ENCODE data around the gene ALCAM.

Gene ALCAM

DNA sequence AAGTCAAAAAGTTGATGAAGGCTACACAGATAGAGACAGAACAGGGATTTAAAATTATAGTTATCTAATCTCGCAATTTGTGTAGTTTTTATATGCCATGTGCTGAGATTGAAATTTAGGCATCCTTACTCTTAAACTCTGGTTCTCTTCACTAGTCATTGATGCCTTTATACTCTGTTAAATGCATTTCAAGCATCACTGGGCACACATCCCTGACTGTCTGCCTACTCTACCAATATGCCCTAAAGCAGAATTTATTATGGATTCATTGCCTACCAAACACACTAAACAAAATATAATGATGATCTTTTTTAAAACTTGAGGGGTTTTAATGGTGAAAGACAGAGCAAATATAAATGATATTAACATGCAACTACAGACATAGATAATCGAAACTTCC, 10.3 kb upstream of the ALCAM start:
- no peak for DNase-seq (ENCODE audit: low spot score)

DNA sequence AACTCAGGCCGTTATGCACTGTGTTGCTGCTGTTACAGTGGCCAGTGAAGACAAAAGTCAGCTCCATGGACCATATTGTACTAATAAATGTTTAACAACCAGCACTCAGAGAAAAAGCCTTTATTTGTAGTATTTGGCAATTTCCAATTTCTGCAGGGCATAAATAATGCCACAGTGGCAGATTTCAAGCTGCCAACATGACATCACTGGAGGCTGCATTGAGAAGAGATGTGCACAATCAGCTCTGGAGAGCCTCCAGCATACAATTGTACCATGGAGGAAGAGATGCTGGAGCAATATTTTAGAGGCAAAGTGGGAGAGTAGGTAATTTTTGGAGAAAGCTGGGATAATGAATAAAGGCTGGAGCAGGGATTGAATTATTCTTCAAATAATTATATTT, 9.7 kb upstream of the ALCAM start:
- DNase-seq (ENCODE audit: low spot score): no peak

DNA sequence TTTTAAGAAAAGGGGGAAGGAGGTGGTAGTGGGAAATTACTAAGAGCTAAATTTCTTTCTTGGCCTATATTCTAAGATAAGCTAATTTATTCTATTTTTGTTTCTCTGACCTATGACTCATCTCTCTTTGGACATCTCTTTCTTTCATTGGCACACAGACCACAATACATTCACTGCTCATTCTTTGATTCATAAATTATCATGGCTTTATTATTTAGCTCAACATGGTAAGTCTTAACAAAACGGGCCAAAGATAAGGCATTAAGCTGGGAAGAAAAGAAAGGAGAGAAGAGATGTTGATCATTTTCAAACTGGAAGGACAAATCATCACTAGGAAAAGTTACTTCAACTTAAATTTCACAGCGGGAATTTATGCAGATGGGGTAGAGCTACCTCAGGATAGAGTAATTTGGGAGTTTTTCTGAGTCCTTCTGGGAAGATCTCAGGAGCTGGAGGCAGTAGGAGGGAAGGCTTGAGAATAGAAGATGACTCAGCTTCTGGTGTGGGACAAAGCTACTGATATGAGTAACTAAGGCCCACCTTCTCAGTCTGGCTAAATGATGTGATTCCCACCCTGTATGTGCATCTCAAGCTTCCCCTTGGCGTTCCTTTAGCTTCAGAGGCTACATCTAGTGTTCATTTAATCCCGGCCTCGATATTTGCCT, 7.5 kb upstream of the ALCAM start:
- no peak for DNase-seq (ENCODE audit: low spot score)

DNA sequence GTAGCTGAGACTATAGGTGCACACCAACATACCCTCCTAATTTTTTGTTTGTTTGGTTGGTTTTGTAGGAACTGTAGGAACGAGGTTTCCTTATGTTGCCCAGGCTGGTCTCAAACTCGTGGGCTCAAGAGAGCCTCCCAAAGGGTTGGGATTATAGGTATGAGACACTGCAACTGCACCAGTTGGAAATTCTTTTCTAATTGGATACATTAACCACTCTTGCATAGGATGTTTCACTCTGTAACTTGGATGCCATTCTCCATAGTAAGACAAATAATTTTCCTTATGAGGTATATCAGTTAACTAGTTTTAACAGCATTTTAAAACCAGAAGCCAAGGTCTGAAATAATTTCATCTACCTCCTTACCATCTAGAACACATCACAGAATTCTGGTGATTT, 6.7 kb upstream of the ALCAM start:
- DNase-seq (ENCODE audit: low spot score): no peak

DNA sequence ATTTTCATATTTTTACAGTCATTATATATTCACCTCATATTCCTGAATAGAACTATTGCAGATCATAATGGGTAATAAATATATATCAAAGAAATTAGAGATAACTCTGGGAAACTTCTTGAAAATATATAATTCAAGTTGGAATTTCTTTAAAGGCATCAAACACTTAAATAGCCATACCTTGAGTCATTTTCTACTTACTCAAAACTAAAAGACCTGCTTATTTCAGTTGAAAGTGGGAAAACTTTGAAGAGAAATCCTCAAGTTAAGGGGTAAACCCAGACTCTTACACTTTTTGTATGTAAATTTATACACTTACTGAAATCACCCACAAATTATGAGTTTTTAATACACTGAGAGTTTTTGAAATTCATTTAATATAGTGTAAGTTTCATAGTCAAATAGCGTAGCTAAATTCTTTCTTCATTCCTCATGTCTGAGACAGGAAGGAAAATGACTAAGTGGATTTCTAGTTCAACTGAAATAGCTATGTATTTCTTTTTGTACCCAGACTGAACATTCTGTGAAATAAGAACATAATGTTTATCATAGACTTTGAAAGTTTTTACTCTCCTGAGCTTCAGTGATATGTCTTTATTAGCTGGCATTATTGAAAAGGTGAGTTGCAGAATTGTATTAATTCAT, 4.6 kb upstream of the ALCAM start:
- no peak for DNase-seq (ENCODE audit: low spot score)

DNA sequence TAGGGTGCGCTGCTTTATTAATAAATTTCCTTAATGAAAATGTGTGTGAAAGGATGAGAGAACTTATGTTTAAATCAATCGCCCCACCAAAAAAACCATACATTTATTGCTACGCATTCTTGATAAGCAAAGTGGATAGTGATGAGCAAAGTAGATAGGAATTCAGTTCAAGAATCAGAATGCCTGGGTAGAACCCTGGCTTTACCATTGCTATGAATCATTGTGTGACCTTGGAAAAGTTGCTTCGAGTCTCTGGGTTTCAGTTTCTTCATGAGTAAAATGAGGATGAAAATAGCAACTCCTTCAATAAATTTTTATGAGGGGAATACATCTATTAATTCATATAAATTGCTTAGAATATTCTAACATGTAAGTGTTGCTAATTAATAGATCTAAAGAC, 2.6 kb upstream of the ALCAM start:
- DNase-seq (ENCODE audit: low spot score): no peak

DNA sequence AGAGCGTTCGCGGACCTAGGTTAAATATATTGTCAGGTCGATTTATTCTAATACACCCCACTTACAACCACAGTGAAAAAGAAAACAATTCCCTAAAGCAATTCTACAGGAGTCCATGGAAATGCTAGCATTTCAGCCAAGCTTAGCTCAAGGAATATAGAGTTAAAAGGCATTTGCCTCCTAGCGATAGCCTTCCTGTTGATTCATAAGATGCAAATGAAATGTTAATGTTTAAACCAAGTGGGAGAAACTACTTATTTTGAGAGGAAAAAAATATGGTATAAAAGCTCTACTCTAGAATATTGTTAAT, 1.7 kb upstream of the ALCAM start:
- no peak for DNase-seq (ENCODE audit: low spot score)

DNA sequence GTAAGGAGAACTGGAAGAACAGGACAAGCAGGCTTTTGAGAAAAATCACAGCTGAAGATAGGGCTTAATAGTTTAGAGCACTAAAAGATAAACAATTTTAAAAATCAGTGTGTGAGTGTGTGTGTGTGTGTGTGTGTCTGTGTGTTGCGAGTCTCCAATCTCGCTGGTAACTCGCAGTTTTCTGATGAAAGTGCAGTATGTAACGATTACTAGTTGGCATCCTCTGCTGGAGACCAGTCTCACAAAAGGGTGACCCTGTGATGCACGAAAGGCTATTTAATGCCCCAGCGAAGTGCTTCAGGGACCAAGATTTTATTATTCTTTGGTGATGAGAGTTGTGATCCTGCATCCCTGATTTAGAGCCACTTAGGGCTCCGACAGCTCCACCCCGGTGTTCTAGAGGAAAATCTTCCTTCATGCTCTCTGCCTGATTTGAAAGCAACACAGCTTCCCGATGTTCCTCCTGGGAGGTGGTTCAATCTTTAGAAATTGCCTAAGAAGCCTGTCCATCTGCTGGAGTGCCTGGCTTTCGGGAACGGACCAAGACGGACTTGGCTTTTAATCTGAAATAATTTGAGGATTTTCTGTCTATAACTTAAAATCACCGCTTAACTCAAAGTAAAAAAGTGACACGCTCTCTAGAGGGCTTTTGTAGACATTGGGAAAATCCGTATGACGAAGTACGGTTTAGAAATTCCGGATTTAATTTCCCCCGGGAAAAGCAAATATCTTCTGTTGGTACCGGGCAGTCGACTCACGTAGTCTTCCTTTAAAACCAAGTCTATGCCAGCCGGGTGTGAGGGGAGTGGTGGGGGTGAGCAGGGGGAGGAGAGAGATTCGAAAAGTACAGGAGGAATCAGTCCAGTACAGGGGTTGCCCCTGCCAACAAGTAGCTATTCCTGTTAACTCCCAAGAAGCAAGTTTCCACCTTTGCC, 1.1 kb upstream of the ALCAM start:
- no peak for DNase-seq (ENCODE audit: low spot score)

DNA sequence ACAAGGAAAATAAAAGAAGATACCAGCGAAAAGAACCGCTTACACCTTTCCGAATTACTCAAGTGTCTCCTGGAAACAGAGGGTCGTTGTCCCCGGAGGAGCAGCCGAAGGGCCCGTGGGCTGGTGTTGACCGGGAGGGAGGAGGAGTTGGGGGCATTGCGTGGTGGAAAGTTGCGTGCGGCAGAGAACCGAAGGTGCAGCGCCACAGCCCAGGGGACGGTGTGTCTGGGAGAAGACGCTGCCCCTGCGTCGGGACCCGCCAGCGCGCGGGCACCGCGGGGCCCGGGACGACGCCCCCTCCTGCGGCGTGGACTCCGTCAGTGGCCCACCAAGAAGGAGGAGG, 325 bp downstream of the ALCAM start:
- peak; percentile 23 for DNase-seq (ENCODE audit: low spot score)

DNA sequence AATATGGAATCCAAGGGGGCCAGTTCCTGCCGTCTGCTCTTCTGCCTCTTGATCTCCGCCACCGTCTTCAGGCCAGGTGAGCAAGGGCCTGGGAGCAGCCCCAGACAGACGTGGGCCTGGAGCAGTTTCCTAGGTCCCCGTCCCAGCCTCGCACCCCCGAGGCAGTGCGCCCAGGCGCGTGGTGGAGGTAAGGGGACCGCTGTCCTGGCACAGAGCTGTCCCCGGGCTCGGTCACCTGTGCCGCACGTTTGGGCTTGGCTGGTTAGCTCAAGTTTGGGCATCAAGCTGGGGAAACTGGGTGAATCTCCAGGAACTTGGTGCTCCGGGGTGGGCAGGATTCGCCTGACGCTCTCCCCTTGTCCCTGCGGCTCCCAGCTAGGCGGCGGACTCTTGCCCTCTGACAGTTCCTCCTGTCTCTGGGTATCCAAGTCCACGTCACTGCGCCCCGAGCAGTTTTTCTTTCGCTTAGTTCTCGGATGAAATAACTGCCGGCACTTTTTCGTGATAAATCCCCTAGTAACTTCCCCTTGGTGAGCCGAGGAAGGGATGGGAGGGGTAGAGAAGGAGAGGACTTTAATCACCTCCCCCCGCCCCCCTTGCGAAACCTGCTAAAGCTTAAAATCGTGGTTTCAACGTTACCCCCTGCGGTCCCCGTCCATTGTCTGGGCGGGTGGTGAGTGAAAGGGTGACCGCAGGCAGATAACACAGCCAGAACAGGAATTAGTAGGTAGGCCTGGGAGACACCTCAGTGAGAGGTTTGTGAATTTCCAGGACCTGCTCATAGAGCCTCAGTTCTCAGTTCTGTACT, 901 bp downstream of the ALCAM start:
- peak; percentile 25 for DNase-seq (ENCODE audit: low spot score)

DNA sequence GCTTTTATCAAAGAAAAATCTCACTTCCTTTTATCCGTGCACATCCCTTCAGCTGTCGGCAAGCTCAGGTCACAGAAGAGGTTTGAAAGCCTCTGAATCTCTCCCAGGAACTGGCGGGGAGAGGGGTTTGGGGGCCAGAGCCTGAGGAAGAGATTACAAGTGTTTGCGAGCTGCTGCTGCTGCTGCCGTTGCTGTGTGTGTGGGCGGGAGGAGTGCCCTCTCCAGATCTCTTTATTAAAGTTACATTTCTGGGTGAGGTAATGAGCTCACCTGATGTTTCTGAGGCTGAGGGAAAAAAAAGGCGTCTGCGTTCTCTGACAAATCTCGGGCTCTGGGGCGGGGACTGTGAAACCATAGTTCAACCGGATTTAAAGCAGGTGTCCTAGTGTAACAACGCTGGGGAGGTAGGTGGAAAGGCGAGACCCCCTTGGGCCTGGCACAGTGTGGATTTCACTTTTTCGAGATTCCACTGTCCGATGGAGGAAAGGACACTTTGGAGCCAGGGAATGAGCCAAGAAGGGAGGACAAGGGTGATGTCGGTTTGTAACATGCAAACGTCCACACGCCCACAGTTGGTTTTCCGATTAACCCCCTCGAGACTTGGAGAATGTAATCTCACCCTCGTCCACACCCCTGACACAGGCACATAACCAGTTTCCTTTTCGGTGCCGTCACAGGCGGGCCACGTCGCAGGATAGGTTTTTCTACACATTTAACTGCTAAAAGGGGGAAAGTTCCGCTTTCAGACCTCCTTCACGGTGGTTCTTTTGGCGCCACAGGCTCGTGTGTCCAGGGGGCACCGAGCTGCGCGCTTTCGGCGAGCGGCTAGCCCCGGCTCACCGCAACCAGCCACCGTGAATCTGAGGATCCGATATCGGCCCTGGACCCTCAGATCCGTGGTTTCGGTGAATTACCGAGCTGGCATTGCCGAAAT, 2.1 kb downstream of the ALCAM start:
- DNase-seq (ENCODE audit: low spot score): peak; percentile 35

DNA sequence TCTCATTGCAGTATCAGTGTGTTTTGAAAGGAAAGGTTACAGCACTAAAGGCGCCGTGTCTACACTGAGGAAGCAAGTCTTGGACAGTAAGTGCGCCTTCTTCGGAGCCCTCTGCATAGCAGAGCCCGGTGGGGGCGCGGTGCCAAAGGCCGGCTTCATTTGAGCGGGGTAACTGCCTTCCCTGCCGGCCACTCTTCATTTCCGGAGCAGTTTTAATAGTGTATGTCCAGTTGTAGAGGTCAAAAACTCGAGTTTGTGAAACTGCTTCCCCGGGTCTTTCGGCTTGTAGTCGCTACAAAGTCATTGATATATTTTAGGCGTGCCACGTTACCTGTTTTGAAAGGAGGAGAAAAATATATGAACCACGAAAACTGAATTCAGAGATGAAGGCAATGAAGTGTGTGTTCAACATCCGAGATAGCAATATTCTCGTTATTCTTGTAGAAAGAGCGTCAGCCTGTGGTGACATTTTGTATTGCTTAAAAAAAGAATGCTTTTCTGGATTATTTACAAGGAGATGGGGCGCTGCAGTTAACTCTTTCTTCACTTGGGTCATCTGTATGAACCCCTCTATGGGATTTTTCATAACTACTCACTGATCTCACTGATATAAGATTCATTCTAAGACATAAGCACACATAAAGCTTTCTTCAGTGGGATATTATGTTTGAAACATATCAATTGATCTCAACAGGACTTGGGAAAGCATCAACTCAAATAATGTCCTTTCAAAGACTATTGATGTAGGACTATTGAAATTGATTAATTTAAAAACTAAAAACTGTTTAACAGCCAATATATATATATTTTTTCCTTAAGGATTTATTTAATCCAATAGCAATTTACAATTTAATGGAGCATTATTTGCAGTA, 3.0 kb downstream of the ALCAM start:
- DNase-seq (ENCODE audit: low spot score): peak; percentile 22

DNA sequence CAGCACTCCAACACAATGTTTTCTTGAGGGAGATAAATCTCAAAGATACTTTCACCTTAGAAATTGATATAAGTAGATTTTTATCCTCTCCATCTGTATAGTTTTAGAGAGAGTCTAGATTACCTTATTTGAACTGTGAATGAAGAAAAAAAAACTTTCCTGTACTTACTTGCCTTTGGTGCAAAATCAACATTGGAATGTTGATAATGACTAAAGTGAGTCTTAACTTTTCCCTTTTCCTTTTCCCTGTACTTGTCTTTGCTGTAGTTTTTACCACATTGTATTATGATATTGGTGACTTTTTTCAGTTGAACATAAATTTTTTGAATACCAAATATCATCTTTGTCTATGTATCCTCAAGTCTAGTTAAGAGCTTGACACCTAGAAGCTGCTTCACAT, 6.7 kb downstream of the ALCAM start:
- DNase-seq (ENCODE audit: low spot score): no peak

DNA sequence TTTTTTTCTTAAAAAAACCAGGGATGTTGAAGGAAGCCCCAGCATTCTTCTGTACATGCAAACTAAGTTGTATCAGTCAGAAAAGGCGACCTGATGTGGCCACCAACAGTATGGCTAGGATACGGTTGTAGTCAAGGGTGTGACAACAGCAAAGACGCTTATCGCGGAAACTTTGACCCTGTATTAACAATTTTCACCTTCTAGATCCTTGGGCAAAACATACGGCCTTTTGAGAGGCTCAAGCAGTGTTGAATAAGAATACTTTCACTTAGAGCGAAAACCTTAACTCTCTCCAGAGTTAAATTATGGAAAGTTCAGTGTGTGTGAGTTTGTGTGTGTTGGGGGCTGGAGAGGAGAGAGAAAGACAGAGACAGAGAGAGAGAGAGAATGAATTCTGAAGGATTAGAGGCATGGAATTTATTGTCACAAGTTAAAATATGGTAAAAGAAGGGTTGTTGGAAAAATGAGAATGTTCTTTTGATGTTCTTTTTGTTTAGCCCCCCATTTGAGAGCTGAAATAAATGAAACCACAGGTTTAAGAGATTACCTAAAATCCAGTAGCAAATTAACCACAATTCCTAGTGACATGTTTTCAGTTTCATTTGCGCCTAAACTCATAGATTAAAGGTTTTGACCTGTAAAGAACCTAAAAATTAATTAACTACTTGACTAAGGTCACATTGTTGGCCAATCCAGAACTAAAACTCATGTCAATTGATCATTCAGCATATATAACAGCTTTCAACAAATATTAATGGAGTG, 9.2 kb downstream of the ALCAM start:
- DNase-seq (ENCODE audit: low spot score): no peak

DNA sequence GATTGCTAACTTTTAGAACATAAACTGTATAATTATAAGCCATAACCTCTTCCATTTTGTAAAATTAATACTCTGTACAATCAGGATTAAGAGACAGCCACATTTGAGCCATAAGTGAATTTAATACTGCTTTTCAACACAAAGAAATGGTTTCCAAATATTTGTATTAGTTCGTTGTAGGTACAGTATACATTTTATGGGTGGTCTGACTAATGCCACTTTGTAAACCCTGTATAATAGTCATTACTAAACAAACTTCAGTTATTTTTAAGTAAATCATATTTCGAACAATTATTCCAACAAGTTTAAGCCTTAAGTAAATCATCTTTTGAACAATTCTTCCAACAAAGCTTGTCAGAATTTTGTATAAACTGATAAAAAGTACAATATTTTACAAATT, 11.0 kb downstream of the ALCAM start:
- DNase-seq (ENCODE audit: low spot score): no peak

DNA sequence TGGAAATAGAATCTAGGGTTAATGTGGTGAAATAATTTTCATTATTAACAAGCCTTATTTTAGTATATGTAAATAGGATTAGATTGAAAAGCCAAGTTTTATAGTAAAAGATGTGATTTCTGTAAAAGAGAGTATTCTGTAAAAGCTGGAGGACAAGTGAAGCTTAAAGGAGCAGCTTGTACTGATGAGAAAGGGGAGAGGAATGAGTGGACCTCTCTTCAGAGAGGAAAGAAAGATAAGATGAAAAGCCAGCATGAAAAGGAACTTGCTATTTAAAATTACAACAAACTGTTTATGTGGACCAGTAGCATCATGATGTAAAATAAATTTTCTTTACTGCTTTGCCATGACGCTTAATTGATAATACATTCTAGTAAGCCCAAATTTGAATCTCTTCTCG, 18.5 kb downstream of the ALCAM start:
- no peak for DNase-seq (ENCODE audit: low spot score)

DNA sequence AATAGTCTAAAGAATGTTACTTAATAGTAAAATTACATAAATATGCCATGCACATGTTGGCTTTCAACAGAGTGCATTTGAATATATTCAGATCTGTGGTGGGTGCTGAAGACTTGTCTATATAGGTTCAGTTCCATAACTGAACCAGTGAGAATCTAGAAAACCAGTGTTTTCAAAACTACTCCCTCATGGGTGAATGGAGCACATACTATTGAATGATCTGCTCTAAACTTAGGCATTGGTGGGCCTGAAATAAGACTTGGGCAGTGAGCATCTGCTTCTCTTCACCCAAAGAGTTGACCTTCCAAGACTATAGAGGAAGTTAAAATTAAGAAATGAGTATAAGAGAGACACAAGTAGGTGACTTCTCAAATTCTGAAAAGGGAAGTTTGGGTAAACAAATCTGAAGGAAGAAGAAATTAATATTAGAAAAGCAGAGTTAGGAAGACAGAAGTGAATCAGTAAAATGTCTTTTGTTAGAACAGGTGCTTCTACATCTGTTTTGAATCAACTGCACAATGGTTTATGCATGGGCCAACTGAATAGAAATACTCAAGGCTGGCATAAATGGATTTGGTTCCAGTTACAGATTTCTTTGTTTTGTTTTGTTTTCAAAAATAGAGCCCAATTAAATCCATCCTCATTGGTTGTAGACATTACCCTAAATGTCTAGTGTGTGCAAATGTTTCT, 19.3 kb downstream of the ALCAM start:
- DNase-seq (ENCODE audit: low spot score): no peak

DNA sequence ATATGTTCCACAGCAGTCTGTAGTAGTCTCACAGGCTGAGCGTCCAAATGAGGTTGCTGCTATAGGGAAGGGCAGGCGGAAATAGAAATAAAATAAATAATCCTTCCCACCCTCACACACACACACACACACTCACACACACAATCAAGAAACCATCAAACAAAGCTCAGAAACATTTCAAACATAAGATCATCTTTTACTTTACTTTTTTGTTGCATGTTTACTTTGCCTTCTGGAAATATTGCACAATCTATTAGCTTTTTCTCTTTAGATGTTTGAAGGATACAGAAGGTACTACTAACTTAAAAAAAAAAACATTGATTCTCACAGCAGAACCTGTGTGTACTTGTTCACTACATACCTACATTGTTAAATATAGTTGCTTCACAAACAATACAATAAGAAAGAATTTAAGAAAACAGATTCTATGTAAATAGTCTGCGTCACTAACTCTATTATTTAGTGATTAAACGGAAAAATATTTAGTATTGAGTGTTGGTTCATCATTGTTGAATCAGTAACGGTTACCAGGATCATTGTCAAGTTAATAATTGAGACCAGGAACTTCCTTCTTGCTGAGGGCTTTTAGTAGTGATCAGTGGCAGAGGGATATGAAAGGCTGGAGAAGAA, 20.5 kb downstream of the ALCAM start:
- DNase-seq (ENCODE audit: low spot score): no peak

DNA sequence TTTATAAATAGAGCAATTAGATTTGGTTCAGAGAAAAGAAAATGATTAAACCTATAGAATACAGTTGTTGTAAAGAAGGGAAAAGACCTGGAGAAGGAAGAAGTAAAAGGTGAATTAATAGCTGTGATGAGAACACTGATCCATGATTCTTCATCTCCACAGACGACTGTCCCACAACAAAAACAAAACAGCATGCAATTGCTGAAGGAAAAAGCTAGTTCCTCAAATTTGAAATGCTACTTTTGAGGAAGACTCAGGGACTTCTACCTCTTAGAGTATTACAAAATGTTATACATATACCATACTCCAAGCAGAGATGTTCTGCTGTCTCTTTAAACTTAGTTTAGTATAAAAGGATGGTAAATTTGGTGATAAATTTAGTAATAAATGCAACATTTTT, 21.5 kb downstream of the ALCAM start:
- no peak for DNase-seq (ENCODE audit: low spot score)
